Measurements from ENCODE around the gene HMGCL. TPM values are rescaled to one million over a fixed set of nuclear protein-coding genes. Genes with fewer than 3 reads are reported as not detected.
"Not testable (repeated sequence)": the region's sequence is repeated elsewhere in the genome, so short reads cannot be mapped to it uniquely, and the experiment has no call there.

HMGCL gene
- total RNA-seq, 1 donor from 2014 or later, result 30.0 TPM

DNA sequence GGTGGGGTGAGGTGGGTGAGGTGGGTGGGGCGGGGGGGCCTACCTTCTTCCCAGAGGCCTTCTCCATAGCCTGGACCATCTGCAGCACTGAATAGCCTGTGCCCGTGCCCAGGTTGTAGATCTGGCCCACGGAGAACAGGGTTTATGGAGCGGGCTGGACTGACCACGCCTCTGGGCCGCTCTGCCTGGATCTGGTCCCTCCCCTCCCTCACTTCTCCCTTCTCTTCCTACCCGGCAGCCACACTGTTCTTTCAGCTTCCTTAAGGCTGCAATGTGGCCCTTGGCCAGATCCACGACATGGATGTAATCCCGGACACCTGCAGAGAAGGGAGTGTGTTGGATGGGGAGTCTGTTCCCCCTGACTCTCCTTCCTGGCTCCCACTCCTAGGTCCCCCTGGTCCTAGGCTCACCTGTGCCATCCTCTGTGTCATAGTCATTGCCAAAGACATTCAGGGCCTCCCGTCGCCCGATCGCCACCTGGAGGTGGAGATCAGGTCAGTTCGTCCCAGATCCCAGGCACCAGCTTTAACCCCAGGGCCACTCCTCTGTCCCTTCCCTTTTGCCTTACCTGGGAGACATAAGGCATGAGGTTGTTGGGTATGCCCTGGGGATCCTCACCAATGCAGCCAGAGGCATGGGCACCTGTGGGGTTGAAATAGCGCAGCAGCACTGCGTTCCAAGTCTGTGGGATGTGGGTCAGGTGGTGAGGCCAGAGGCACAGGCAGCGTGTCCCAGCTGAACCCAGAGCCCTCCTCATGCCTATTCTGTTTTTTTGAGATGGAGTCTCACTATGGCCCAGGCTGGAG, 28.6 kb downstream of the HMGCL start:
- Mint-ChIP-seq H3K4me3 (ENCODE audit: unreplicated experiment) (no peak overlapping the region), H3K27ac (ENCODE audit: unreplicated experiment) (peak overlapping the region; percentile 67)

DNA sequence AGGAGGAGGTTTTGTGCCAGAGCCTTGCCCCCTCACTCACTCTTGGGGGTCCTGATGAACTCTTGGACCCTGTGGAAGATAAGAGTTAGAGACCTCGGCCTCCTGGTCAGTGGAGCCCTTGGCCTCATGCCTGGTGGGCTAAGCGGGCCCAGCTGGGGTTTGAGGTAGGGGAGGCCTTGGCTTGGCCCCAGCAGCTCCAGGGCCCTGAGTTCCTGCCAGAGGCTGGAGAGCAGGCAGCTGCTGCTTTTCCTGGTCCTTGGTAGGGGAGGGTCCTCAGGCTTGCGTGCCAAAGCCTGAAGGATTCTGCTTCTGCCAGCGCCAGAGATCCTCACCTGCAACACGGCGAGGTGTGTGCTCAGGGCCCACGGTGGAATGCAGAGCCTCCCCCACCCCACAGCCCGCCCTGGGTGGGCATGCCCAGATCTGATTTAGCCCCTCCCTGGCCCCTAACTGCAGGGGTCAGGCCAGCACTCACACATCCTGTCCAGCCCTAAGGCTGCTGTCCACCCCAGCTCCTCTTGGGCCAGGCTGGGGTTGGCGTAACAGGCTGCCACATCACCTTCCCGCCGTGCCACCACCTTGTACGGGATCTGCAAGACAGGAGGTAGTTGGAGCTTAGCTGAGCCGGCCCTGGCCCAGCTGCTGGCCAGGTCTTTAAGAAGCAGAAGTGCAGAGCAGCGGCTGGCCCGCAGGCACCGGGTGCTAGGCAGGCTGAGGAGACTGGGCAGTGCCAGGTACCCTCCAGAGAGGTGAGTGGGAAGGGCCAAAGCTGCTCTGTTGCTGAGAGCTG, 29.4 kb downstream of the HMGCL start:
- no peaks in the 10 kb centered on the region for H3K9me3 Mint-ChIP-seq (ENCODE audit: unreplicated experiment)
- no peak overlapping the region for H3K4me3 Mint-ChIP-seq (ENCODE audit: unreplicated experiment)
- peaks cover 12% of the 10 kb centered on the region for H3K4me1 Mint-ChIP-seq (ENCODE audit: unreplicated experiment)
- no peaks in the 10 kb centered on the region for H3K36me3 Mint-ChIP-seq (ENCODE audit: low read depth, unreplicated experiment)
- peaks cover 10% of the 10 kb centered on the region for H3K27me3 Mint-ChIP-seq (ENCODE audit: unreplicated experiment)
- no peak overlapping the region for H3K27ac Mint-ChIP-seq (ENCODE audit: unreplicated experiment)
- DNase-seq (ENCODE audit: low spot score), result no peak
- TF ChIP-seq, protein P1, sequence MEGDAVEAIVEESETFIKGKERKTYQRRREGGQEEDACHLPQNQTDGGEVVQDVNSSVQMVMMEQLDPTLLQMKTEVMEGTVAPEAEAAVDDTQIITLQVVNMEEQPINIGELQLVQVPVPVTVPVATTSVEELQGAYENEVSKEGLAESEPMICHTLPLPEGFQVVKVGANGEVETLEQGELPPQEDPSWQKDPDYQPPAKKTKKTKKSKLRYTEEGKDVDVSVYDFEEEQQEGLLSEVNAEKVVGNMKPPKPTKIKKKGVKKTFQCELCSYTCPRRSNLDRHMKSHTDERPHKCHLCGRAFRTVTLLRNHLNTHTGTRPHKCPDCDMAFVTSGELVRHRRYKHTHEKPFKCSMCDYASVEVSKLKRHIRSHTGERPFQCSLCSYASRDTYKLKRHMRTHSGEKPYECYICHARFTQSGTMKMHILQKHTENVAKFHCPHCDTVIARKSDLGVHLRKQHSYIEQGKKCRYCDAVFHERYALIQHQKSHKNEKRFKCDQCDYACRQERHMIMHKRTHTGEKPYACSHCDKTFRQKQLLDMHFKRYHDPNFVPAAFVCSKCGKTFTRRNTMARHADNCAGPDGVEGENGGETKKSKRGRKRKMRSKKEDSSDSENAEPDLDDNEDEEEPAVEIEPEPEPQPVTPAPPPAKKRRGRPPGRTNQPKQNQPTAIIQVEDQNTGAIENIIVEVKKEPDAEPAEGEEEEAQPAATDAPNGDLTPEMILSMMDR (IDR thresholded peaks at IDR 0.05; ENCODE audit: unreplicated experiment), result no peak

More for the DNA sequence above, 28.6 kb downstream of the HMGCL start:
- Mint-ChIP-seq H3K27me3 (ENCODE audit: unreplicated experiment) (peaks cover 5% of the 10 kb centered on the region), H3K36me3 (ENCODE audit: low read depth, unreplicated experiment) (no peaks in the 10 kb centered on the region), H3K4me1 (ENCODE audit: unreplicated experiment) (peaks cover 7% of the 10 kb centered on the region), H3K9me3 (ENCODE audit: unreplicated experiment) (no peaks in the 10 kb centered on the region)
- DNase-seq (ENCODE audit: low spot score), result no peak
- TF ChIP-seq, protein P1 (IDR thresholded peaks at IDR 0.05; ENCODE audit: unreplicated experiment), result no peak

DNA sequence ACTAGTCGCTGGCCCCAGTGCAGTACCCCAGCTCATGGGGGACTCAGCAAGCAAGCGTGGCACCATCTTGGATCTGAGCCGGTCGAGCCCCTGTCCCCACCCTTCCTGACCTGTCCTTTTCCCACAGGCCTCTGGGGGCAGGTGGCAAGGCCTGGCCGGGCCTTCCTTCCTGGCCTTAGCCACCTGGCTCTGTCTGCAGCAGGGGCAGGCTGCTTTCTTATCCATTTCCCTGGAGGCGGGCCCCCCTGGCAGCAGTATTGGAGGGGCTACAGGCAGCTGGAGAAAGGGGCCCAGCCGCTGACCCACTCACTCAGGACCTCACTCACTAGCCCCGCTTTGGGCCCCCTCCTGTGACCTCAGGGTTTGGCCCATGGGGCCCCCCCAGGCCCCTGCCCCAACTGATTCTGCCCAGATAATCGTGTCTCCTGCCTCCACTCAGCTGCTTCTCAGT, 30.5 kb downstream of the HMGCL start:
- Mint-ChIP-seq H3K27me3 (ENCODE audit: unreplicated experiment) (peaks cover 13% of the 10 kb centered on the region), H3K4me1 (ENCODE audit: unreplicated experiment) (peaks cover 17% of the 10 kb centered on the region)
- not testable (repeated sequence) for H3K27ac Mint-ChIP-seq (ENCODE audit: unreplicated experiment); H3K36me3 Mint-ChIP-seq (ENCODE audit: low read depth, unreplicated experiment); H3K4me3 Mint-ChIP-seq (ENCODE audit: unreplicated experiment); H3K9me3 Mint-ChIP-seq (ENCODE audit: unreplicated experiment); DNase-seq (ENCODE audit: low spot score)

DNA sequence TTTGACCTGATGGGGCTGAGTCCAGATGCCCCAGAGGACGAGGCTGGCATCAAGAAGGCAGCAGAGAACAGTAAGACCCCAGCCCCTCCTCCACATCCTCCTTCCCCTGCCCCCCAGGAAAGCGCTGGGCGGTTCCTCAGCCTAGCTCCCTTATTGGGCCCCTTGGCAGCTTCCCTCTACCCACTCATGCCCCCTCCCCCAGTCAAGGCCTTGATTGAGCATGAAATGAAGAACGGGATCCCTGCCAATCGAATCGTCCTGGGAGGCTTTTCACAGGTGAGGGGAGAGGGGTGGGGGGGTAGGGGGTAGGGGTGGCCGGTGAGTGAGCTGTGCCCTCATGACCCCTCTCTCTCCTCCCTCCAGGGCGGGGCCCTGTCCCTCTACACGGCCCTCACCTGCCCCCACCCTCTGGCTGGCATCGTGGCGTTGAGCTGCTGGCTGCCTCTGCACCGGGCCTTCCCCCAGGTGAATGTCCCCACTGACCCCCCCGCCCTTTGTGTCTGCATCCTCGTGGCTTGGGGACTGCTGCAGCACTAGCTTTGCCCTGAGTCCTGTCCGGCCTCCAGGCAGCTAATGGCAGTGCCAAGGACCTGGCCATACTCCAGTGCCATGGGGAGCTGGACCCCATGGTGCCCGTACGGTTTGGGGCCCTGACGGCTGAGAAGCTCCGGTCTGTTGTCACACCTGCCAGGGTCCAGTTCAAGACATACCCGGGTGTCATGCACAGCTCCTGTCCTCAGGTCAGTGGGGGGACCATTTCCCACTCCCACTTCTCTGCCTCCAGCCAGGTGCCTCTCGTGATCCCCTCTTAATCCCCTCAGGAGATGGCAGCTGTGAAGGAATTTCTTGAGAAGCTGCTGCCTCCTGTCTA, 31.1 kb downstream of the HMGCL start:
- Mint-ChIP-seq H3K4me3 (ENCODE audit: unreplicated experiment) (no peak overlapping the region), H3K27me3 (ENCODE audit: unreplicated experiment) (peaks cover 13% of the 10 kb centered on the region), H3K36me3 (ENCODE audit: low read depth, unreplicated experiment) (no peaks in the 10 kb centered on the region), H3K4me1 (ENCODE audit: unreplicated experiment) (peaks cover 14% of the 10 kb centered on the region), H3K27ac (ENCODE audit: unreplicated experiment) (no peak overlapping the region), H3K9me3 (ENCODE audit: unreplicated experiment) (no peaks in the 10 kb centered on the region)
- TF ChIP-seq, protein P1 (IDR thresholded peaks at IDR 0.05; ENCODE audit: unreplicated experiment), result no peak
- no peak for DNase-seq (ENCODE audit: low spot score)
